H9 (cell line): ENCODE results near the gene RAB25. TPM values are rescaled to one million over a fixed set of nuclear protein-coding genes. Genes with fewer than 3 reads are reported as not detected.
A peak's percentile ranks its signal among the peaks of the same experiment; 100 is the strongest.

ENCODE experiments used
- DNase-seq: peaks from one replicate; pipeline ENCODE4 v3.0.0-alpha.2; 2017
- H2AFZ ChIP-seq: one replicate; pipeline ENCODE4 v1.6.1; 2013; ENCODE audit warnings: mild to moderate bottlenecking, low read length, control low read depth, moderate library complexity
- H2AK5ac ChIP-seq: 2 replicates; pipeline ENCODE4 v1.6.1; 2013; ENCODE audit warnings: low read length, control low read depth, mixed read lengths; ENCODE audit not compliant: insufficient read length
- H2BK120ac ChIP-seq: one replicate; pipeline ENCODE4 v1.6.1; 2013; ENCODE audit warnings: low read depth, mild to moderate bottlenecking, low read length, control low read depth, inconsistent platforms; ENCODE audit not compliant: poor library complexity, severe bottlenecking
- H2BK12ac ChIP-seq: 2 replicates; pipeline ENCODE4 v1.6.1; 2013; ENCODE audit warnings: low read length, control low read depth, mixed read lengths, low read depth; ENCODE audit not compliant: insufficient read length
- H2BK15ac ChIP-seq: 2 replicates; pipeline ENCODE4 v1.6.1; 2013; ENCODE audit warnings: low read depth, low read length, control low read depth
- H2BK20ac ChIP-seq: one replicate; pipeline ENCODE4 v1.6.1; 2013; ENCODE audit warnings: low read depth, mild to moderate bottlenecking, low read length, control low read depth, inconsistent platforms; ENCODE audit not compliant: poor library complexity, severe bottlenecking
- H2BK5ac ChIP-seq: 2 replicates; pipeline ENCODE4 v1.6.1; 2013; ENCODE audit warnings: low read length, control low read depth, mixed read lengths; ENCODE audit not compliant: insufficient read length
- H3K14ac ChIP-seq: 2 replicates; pipeline ENCODE4 v1.6.1; 2013; ENCODE audit warnings: low read length, control low read depth; ENCODE audit not compliant: insufficient read depth
- H3K18ac ChIP-seq: 2 replicates; pipeline ENCODE4 v1.6.1; 2013; ENCODE audit warnings: low read depth, mild to moderate bottlenecking, mixed read lengths, low read length, control low read depth; ENCODE audit not compliant: insufficient read length
- H3K23ac ChIP-seq: 2 replicates; pipeline ENCODE4 v1.6.1; 2013; ENCODE audit warnings: low read length, control low read depth, mixed read lengths, low read depth; ENCODE audit not compliant: insufficient read length
- H3K23me2 ChIP-seq: 2 replicates; pipeline ENCODE4 v1.6.1; 2013; ENCODE audit warnings: low read depth, mild to moderate bottlenecking, mixed read lengths, low read length, control low read depth; ENCODE audit not compliant: insufficient read length, poor library complexity, severe bottlenecking
- H3K27ac ChIP-seq: 2 replicates; pipeline ENCODE4 v1.5.1; 2013; ENCODE audit warnings: low read length, control low read depth, mixed read lengths, low read depth; ENCODE audit not compliant: insufficient read length
- H3K27me3 ChIP-seq: 2 replicates; pipeline ENCODE4 v1.6.1; 2013; ENCODE audit warnings: low read length, control low read depth, inconsistent platforms; ENCODE audit not compliant: insufficient read depth
- H3K4ac ChIP-seq: 2 replicates; pipeline ENCODE4 v1.6.1; 2013; ENCODE audit warnings: low read depth, mild to moderate bottlenecking, control low read depth, inconsistent platforms, low read length, moderate library complexity
- H3K4me1 ChIP-seq: 2 replicates; pipeline ENCODE4 v1.6.1; 2013; ENCODE audit warnings: low read length, control low read depth, inconsistent platforms; ENCODE audit not compliant: insufficient read depth
- H3K4me2 ChIP-seq: 2 replicates; pipeline ENCODE4 v1.6.1; 2013; ENCODE audit warnings: low read length, control low read depth, mixed read lengths; ENCODE audit not compliant: insufficient read length, insufficient read depth
- H3K56ac ChIP-seq: 2 replicates; pipeline ENCODE4 v1.6.1; 2013; ENCODE audit warnings: low read depth, mild to moderate bottlenecking, mixed read lengths, low read length, control low read depth; ENCODE audit not compliant: insufficient read length
- H3K79me1 ChIP-seq: 2 replicates; pipeline ENCODE4 v1.6.1; 2013; ENCODE audit warnings: low read depth, mild to moderate bottlenecking, moderate library complexity, low read length, control low read depth, inconsistent platforms; ENCODE audit not compliant: insufficient read depth, poor library complexity, severe bottlenecking
- H3K79me2 ChIP-seq: 2 replicates; pipeline ENCODE4 v1.6.1; 2013; ENCODE audit warnings: low read length, control low read depth, inconsistent platforms; ENCODE audit not compliant: insufficient read depth
- H3K9ac ChIP-seq: 2 replicates; pipeline ENCODE4 v1.6.1; 2013; ENCODE audit warnings: low read length, control low read depth, mixed read lengths; ENCODE audit not compliant: insufficient read length; ENCODE audit errors: extremely low read depth
- H3K9me3 ChIP-seq: one replicate; pipeline ENCODE4 v1.6.1; 2013; ENCODE audit warnings: low read depth, low read length, inconsistent platforms; ENCODE audit not compliant: control insufficient read depth
- H3T11ph ChIP-seq: one replicate; pipeline ENCODE4 v1.6.1; 2013; ENCODE audit warnings: mild to moderate bottlenecking, low read length, control low read depth, inconsistent platforms
- H4K20me1 ChIP-seq: one replicate; pipeline ENCODE4 v1.6.1; 2013; ENCODE audit not compliant: control insufficient read depth, insufficient read length, insufficient read depth
- H4K5ac ChIP-seq: 2 replicates; pipeline ENCODE4 v1.6.1; 2013; ENCODE audit warnings: low read depth, mild to moderate bottlenecking, mixed read lengths, low read length, control low read depth; ENCODE audit not compliant: insufficient read length
- H4K8ac ChIP-seq: replicated peaks from 2 replicates; pipeline ENCODE4 v1.6.1; 2013; ENCODE audit warnings: low read length, control low read depth, mixed read lengths, low read depth; ENCODE audit not compliant: insufficient read length
- H4K91ac ChIP-seq: 2 replicates; pipeline ENCODE4 v1.6.1; 2013; ENCODE audit warnings: low read depth, mild to moderate bottlenecking, moderate library complexity, mixed read lengths, low read length, control low read depth; ENCODE audit not compliant: insufficient read length
- H3K27ac Mint-ChIP-seq, 3 experiments: 2 replicates in 2 of 3; 3 replicates in 1 of 3; pipeline ENCODE4 v1.8.0; 2020 to 2021; ENCODE audit warnings: mixed read lengths in 3 of 3, mild to moderate bottlenecking in 1 of 3, moderate library complexity in 1 of 3
- H3K27me3 Mint-ChIP-seq: 2 replicates; pipeline ENCODE4 v1.8.0; 2021; ENCODE audit warnings: low read depth, mild to moderate bottlenecking, moderate library complexity, mixed read lengths
- H3K36me3 Mint-ChIP-seq, 3 experiments: 2 replicates in 2 of 3; 3 replicates in 1 of 3; pipeline ENCODE4 v1.8.0; 2020 to 2021; ENCODE audit warnings: low read depth in 3 of 3, mixed read lengths in 3 of 3; ENCODE audit not compliant: insufficient read depth in 1 of 3
- H3K4me1 Mint-ChIP-seq, 2 experiments: 2 replicates each; pipeline ENCODE4 v1.8.0; 2020; ENCODE audit warnings: mixed read lengths in 2 of 2
- H3K4me3 Mint-ChIP-seq, 2 experiments: 2 replicates in 1 of 2; 3 replicates in 1 of 2; pipeline ENCODE4 v1.8.0; 2020 to 2021; ENCODE audit warnings: mild to moderate bottlenecking in 2 of 2, mixed read lengths in 2 of 2, moderate library complexity in 1 of 2
- H3K9me3 Mint-ChIP-seq, 2 experiments: 2 replicates in 1 of 2; 3 replicates in 1 of 2; pipeline ENCODE4 v1.8.0; 2020; ENCODE audit warnings: mild to moderate bottlenecking in 2 of 2, mixed read lengths in 2 of 2, moderate library complexity in 1 of 2
- CTCF ChIP-seq: fragments of 200-600 bp; sonication (generic); conservative IDR thresholded peaks from 3 replicates; pipeline ENCODE4 v1.8.0; 2021; ENCODE audit warnings: antibody characterized with exemption, mild to moderate bottlenecking
- WGBS: extraction: QIAGEN DNeasy Blood & Tissue Kit; methylation state at CpG from one replicate; pipeline ENCODE4 v1.1.7; 2013; ENCODE audit warnings: missing lambda C conversion rate, low lambda C conversion rate, mixed read lengths; ENCODE audit not compliant: insufficient read length; ENCODE audit errors: extremely low coverage; 5-methylcytosine and 5-hydroxymethylcytosine counted together
- total RNA-seq: library from RNA; stranded (reverse); gene quantifications from 2 replicates; pipeline ENCODE4 v1.2.1, GENCODE V29; 2021

The RAB25 gene
- total RNA-seq, 1 experiment from 2014 or later, result 43.1 TPM

DNA sequence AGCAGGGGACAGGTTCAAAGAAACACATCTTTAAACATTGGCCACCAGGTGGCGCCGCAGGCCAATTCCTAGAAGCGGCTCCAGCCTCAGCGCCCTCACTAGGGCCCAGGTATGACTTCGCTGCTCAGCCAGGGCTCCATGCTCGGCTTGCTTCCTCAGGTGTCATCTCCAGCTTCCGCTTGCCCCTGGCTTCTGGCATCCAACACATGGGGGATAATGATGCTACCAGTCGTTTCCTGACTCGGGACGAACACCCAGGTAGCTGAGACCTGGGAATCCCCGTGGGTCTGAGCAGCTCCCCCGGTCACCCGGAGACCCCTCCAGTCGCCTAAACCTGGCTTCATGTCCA is 29.9 kb downstream of the RAB25 start:
- Histone ChIP-seq H3K4me1 (peaks cover 5% of the 10 kb centered on the region), H2AFZ (no peak overlapping the region), H2BK12ac (no peak overlapping the region), H3K9ac (no peak overlapping the region), H3K9me3 (no peaks in the 10 kb centered on the region), H3K18ac (no peak overlapping the region), H3K79me2 (no peaks in the 10 kb centered on the region), H2AK5ac (no peak overlapping the region), H3K27ac (no peak overlapping the region), H3K23me2 (no peaks in the 10 kb centered on the region), H4K5ac (no peak overlapping the region), H3K79me1 (no peaks in the 10 kb centered on the region), H4K8ac (no peak overlapping the region), H4K91ac (no peak overlapping the region), H3K27me3 (no peaks in the 10 kb centered on the region), H3K23ac (no peak overlapping the region), H2BK5ac (no peak overlapping the region), H2BK120ac (no peak overlapping the region), H3K4me2 (no peak overlapping the region), H4K20me1 (no peaks in the 10 kb centered on the region), H2BK20ac (no peak overlapping the region), H2BK15ac (no peak overlapping the region), H3K14ac (no peak overlapping the region), H3T11ph (no peak overlapping the region), H3K56ac (no peak overlapping the region), H3K4ac (no peak overlapping the region)
- Mint-ChIP-seq H3K36me3 (peaks cover 10 to 33% (median 28%) of the 10 kb centered on the region in 3 experiments; a peak in 6 of 7 replicates), H3K27ac (peak overlapping the region in 2 of 3 experiments; percentile 46 to 62; a peak in 3 of 7 replicates), H3K27me3 (no peaks in the 10 kb centered on the region), H3K4me1 (peaks cover 33 to 36% of the 10 kb centered on the region in 2 experiments), H3K9me3 (no peaks in the 10 kb centered on the region), H3K4me3 (no peak overlapping the region; a peak in 1 of 5 replicates)
- peak; percentile 93 for DNase-seq
- TF ChIP-seq CTCF, result peak; percentile 90
- WGBS, result no CpG with 5 or more reads among the region's 14 CpGs
